ENCODE measurements around the gene ARHGAP6. TPM values are rescaled to one million over a fixed set of nuclear protein-coding genes. Genes with fewer than 3 reads are reported as not detected.

ARHGAP6 gene
- polyA plus RNA-seq, 2 of the 4 experiments (the other 2 are of a cell fraction), result 0.04 TPM; not detected in 1

GRCh38 chrX:11655282-11656015 lies 10.3 kb downstream of the ARHGAP6 start:
- H3K4me3 ChIP-seq, result no peak overlapping the region
- CTCF ChIA-PET, result no interaction called here
- no peak for DNase-seq (ENCODE audit: low read depth in 1 of 2, low spot score in 1 of 2)
- FAIRE-seq, result no peak
- no peaks in the 10 kb centered on the region for H3K4me1 ChIP-seq
- H3K27ac ChIP-seq, result no peak overlapping the region
- TF ChIP-seq HOXA7 (CRISPR knock-in tag; IDR thresholded peaks at IDR 0.05), result no peak
- no peak for TF ChIP-seq EP300 (IDR thresholded peaks at IDR 0.05)
- TF ChIP-seq BHLHE40 (IDR thresholded peaks at IDR 0.05; ENCODE audit: low read depth, low read length), result no peak
- TF ChIP-seq CBX8 (IDR thresholded peaks at IDR 0.05), result no peak
- no peak for TF ChIP-seq NR3C1 (IDR thresholded peaks at IDR 0.05)
- no peak for TF ChIP-seq CHD4 (IDR thresholded peaks at IDR 0.05; ENCODE audit: borderline replicate concordance)
- no peak for TF ChIP-seq MAFK (IDR thresholded peaks at IDR 0.05; ENCODE audit: partially characterized antibody)
- no peak for TF ChIP-seq ESRRA (IDR thresholded peaks at IDR 0.05; ENCODE audit: borderline replicate concordance, low read length)
- no peak for TF ChIP-seq TP53 (CRISPR knock-in tag; IDR thresholded peaks at IDR 0.05)
- no peak for TF ChIP-seq HOXB13 (CRISPR knock-in tag; IDR thresholded peaks at IDR 0.05; ENCODE audit: low read depth)
- no peak for TF ChIP-seq ZFP36 (IDR thresholded peaks at IDR 0.05; ENCODE audit: borderline replicate concordance, partially characterized antibody)
- no peak for TF ChIP-seq GATA3 (IDR thresholded peaks at IDR 0.05; ENCODE audit: borderline replicate concordance)
- TF ChIP-seq PHF8 (IDR thresholded peaks at IDR 0.05; ENCODE audit: borderline replicate concordance, low read depth), result no peak
- no peak for TF ChIP-seq RAD21 (conservative IDR thresholded peaks at IDR 0.05 in 1 of 2, IDR thresholded peaks at IDR 0.05 in 1 of 2)
- TF ChIP-seq, protein P1, sequence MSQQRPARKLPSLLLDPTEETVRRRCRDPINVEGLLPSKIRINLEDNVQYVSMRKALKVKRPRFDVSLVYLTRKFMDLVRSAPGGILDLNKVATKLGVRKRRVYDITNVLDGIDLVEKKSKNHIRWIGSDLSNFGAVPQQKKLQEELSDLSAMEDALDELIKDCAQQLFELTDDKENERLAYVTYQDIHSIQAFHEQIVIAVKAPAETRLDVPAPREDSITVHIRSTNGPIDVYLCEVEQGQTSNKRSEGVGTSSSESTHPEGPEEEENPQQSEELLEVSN (IDR thresholded peaks at IDR 0.05; ENCODE audit: borderline replicate concordance, low read depth), result no peak
- no peak for TF ChIP-seq HOXB5 (CRISPR knock-in tag; IDR thresholded peaks at IDR 0.05)
- TF ChIP-seq HDAC2 (IDR thresholded peaks at IDR 0.05), result no peak
- TF ChIP-seq, protein P2, sequence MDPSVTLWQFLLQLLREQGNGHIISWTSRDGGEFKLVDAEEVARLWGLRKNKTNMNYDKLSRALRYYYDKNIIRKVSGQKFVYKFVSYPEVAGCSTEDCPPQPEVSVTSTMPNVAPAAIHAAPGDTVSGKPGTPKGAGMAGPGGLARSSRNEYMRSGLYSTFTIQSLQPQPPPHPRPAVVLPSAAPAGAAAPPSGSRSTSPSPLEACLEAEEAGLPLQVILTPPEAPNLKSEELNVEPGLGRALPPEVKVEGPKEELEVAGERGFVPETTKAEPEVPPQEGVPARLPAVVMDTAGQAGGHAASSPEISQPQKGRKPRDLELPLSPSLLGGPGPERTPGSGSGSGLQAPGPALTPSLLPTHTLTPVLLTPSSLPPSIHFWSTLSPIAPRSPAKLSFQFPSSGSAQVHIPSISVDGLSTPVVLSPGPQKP (IDR thresholded peaks at IDR 0.05; ENCODE audit: low read depth, low read length), result no peak
- H3K9me3 ChIP-seq, result no peaks in the 10 kb centered on the region
- no peak overlapping the region for H3K4me2 ChIP-seq
- POLR2A ChIA-PET, result no interaction called here
- WGBS (ENCODE audit: missing lambda C conversion rate), result 25% methylated on average over 7 of the region's 7 CpGs
- no peak for ATAC-seq

DNA sequence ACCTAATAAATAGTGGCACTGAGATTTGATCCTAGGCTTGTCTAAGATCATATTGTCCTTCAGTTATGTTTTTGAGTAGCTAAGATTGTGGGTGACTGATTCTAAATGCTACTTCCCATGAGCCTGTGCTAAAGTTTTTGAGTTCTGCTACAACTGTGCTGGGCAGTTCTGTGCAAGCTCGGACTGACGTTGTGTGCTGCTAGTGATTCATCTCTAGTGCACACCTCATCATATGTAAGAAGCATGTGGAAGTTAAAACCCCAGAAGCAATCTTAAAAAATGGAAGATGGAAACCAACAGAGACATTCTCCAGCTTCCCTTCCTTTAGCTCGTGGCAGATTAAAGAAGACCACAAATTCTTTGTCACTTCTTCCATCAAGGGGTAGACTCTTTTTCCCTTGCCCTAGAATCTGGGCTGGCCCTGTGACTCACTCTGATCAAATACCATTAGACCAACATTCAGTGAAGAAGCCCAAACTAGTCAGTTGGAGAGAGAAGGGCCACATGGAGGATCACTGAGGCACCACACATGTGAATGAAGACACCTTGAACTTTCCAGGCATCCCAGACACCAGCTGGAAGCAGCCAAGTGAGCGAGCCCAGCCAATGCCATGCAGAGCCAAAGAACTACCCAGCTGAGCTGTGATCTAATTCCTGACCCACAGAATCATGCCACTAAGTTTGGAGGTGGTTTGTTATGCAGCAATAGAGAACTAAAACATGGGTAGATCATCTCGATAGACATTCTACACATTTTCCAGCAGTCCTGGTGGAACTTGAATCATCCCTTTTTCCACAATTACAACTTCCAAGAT lies 16.8 kb downstream of the ARHGAP6 start:
- ChIA-PET CTCF (no interaction called here), POLR2A (no interaction called here)
- TF ChIP-seq PHF8 (IDR thresholded peaks at IDR 0.05; ENCODE audit: borderline replicate concordance, low read depth), result no peak
- TF ChIP-seq HOXB13 (CRISPR knock-in tag; IDR thresholded peaks at IDR 0.05; ENCODE audit: low read depth), result no peak
- no peak for TF ChIP-seq SREBF2 (IDR thresholded peaks at IDR 0.05)
- TF ChIP-seq HDAC2 (IDR thresholded peaks at IDR 0.05), result no peak
- TF ChIP-seq, protein P1 (IDR thresholded peaks at IDR 0.05; ENCODE audit: borderline replicate concordance, low read depth), result no peak
- TF ChIP-seq ZFP36 (IDR thresholded peaks at IDR 0.05; ENCODE audit: borderline replicate concordance, partially characterized antibody), result no peak
- no peak for TF ChIP-seq HOXB5 (CRISPR knock-in tag; IDR thresholded peaks at IDR 0.05)
- no peak for TF ChIP-seq CHD4 (IDR thresholded peaks at IDR 0.05; ENCODE audit: borderline replicate concordance)
- TF ChIP-seq HOXA7 (CRISPR knock-in tag; IDR thresholded peaks at IDR 0.05), result no peak
- no peak for TF ChIP-seq EHF (CRISPR knock-in tag; IDR thresholded peaks at IDR 0.05)
- no peak for TF ChIP-seq MAZ (IDR thresholded peaks at IDR 0.05; ENCODE audit: borderline replicate concordance, low read depth, low read length)
- TF ChIP-seq RARB (CRISPR knock-in tag; IDR thresholded peaks at IDR 0.05), result no peak
- TF ChIP-seq ZC3H11A (IDR thresholded peaks at IDR 0.05), result no peak
- no peak for TF ChIP-seq FOSB (CRISPR knock-in tag; IDR thresholded peaks at IDR 0.05)
- no peak for TF ChIP-seq NR3C1 (IDR thresholded peaks at IDR 0.05)
- TF ChIP-seq POLR2A (IDR thresholded peaks at IDR 0.05; ENCODE audit: low read length), result no peak
- TF ChIP-seq HEYL (CRISPR knock-in tag; IDR thresholded peaks at IDR 0.05), result no peak
- no peak for TF ChIP-seq TP53 (CRISPR knock-in tag; IDR thresholded peaks at IDR 0.05)
- TF ChIP-seq, protein P3, sequence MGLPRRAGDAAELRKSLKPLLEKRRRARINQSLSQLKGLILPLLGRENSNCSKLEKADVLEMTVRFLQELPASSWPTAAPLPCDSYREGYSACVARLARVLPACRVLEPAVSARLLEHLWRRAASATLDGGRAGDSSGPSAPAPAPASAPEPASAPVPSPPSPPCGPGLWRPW (IDR thresholded peaks at IDR 0.05), result no peak
- Histone ChIP-seq H3K27ac (no peak overlapping the region), H3K4me1 (no peaks in the 10 kb centered on the region), H3K9me3 (no peaks in the 10 kb centered on the region), H3K4me2 (no peak overlapping the region), H3K4me3 (no peak overlapping the region)
- no peak for FAIRE-seq
- no peak for DNase-seq (ENCODE audit: low read depth in 1 of 2, low spot score in 1 of 2)
- ATAC-seq, result no peak
- 4% methylated on average over 5 of the region's 5 CpGs for WGBS (ENCODE audit: missing lambda C conversion rate)

Data from A549 (cell line).